Endothelial cell of umbilical vein (primary cell): ENCODE results near the gene PCDHGA1.

Experiments
- CTCF ChIP-seq, 2 donors: IDR thresholded peaks; 1 replicate in 1 of 2; 2 replicates in 1 of 2; pipeline ENCODE4 v1.5.1; 2011; ENCODE audit warnings: low read length in 2 of 2, mild to moderate bottlenecking in 2 of 2, moderate library complexity in 2 of 2, control low read depth in 1 of 2, inconsistent platforms in 1 of 2, low read depth in 1 of 2; ENCODE audit not compliant: insufficient read depth in 1 of 2; ENCODE audit errors: extremely low read depth in 1 of 2
- EZH2 ChIP-seq: IDR thresholded peaks from 2 replicates; pipeline ENCODE4 v1.6.1; 2012; ENCODE audit warnings: borderline replicate concordance, low read depth, mild to moderate bottlenecking, moderate library complexity, low read length, inconsistent platforms; ENCODE audit not compliant: severe bottlenecking
- JUN ChIP-seq: IDR thresholded peaks from 2 replicates; pipeline ENCODE4 v1.6.1; 2011; ENCODE audit warnings: borderline replicate concordance, low read depth; ENCODE audit not compliant: insufficient read length, insufficient read depth
- MAX ChIP-seq: IDR thresholded peaks from 2 replicates; pipeline ENCODE4 v1.6.1; 2011; ENCODE audit not compliant: insufficient read depth, insufficient read length
- POLR2A ChIP-seq: IDR thresholded peaks from 2 replicates; pipeline ENCODE4 v1.6.1; 2012; ENCODE audit warnings: low read depth, mild to moderate bottlenecking, control low read depth, low read length
- POLR2AphosphoS5 ChIP-seq: IDR thresholded peaks from 2 replicates; pipeline ENCODE4 v1.6.1; 2012; ENCODE audit warnings: low read depth, mild to moderate bottlenecking, control low read depth, low read length, moderate library complexity; ENCODE audit not compliant: insufficient read depth

GRCh38 chr5:141489841-141490240 is 159.5 kb downstream of the PCDHGA1 start:
- no peak for TF ChIP-seq CTCF (IDR thresholded peaks at IDR 0.05; ENCODE audit: extremely low read depth in 1 of 2, insufficient read depth in 1 of 2, low read depth in 1 of 2, low read length in 2 of 2)
- no peak for TF ChIP-seq EZH2
- no peak for TF ChIP-seq MAX
- no peak for TF ChIP-seq POLR2A
- no peak for TF ChIP-seq POLR2AphosphoS5
- TF ChIP-seq JUN, result no peak
